ENCODE data around the gene DNAJC8. TPM values are rescaled to one million over a fixed set of nuclear protein-coding genes. Genes with fewer than 3 reads are reported as not detected.

The DNAJC8 gene
- total RNA-seq, 1 donor: 60.1 TPM

- DNase-seq (ENCODE audit: insufficient read length, low spot score, missing footprints): no peak
- Histone ChIP-seq H3K4me2 (ENCODE audit: insufficient read depth, low read length) (no peak overlapping the region), H3K4me1 (ENCODE audit: insufficient read depth, low read length) (no peaks in the 10 kb centered on the region), H3K27me3 (ENCODE audit: insufficient read depth, low read length) (no peaks in the 10 kb centered on the region), H3K36me3 (ENCODE audit: insufficient read depth, low read length) (peaks cover 49% of the 10 kb centered on the region), H3K79me2 (ENCODE audit: insufficient read depth, low read length) (peaks cover 6% of the 10 kb centered on the region), H3K9me3 (ENCODE audit: low read depth, low read length) (no peaks in the 10 kb centered on the region), H2AFZ (ENCODE audit: low read length) (no peak overlapping the region), H3K4me3 (ENCODE audit: insufficient read depth, low read length) (no peak overlapping the region), H3K27ac (ENCODE audit: low read depth, low read length) (no peak overlapping the region), H4K20me1 (ENCODE audit: insufficient read depth, low read length) (no peaks in the 10 kb centered on the region)
- TF ChIP-seq CTCF (IDR thresholded peaks at IDR 0.05; ENCODE audit: extremely low read depth, low read depth, low read length): no peak
These were observed 23.1 kb downstream of the DNAJC8 start for GRCh38 chr1:28209700-28210099.

GRCh38 chr1:28208818-28209441, 23.9 kb downstream of the DNAJC8 start:
- Histone ChIP-seq H3K9me3 (ENCODE audit: low read depth, low read length) (no peaks in the 10 kb centered on the region), H3K27me3 (ENCODE audit: insufficient read depth, low read length) (no peaks in the 10 kb centered on the region), H3K27ac (ENCODE audit: low read depth, low read length) (no peak overlapping the region), H2AFZ (ENCODE audit: low read length) (no peak overlapping the region), H3K79me2 (ENCODE audit: insufficient read depth, low read length) (peaks cover 6% of the 10 kb centered on the region), H4K20me1 (ENCODE audit: insufficient read depth, low read length) (no peaks in the 10 kb centered on the region), H3K4me1 (ENCODE audit: insufficient read depth, low read length) (no peaks in the 10 kb centered on the region), H3K4me2 (ENCODE audit: insufficient read depth, low read length) (no peak overlapping the region), H3K4me3 (ENCODE audit: insufficient read depth, low read length) (no peak overlapping the region), H3K36me3 (ENCODE audit: insufficient read depth, low read length) (peaks cover 49% of the 10 kb centered on the region)
- DNase-seq (ENCODE audit: insufficient read length, low spot score, missing footprints): peak; percentile 85
- TF ChIP-seq CTCF (IDR thresholded peaks at IDR 0.05; ENCODE audit: extremely low read depth, low read depth, low read length): peak; percentile 79

GRCh38 chr1:28205243-28205642, 27.6 kb downstream of the DNAJC8 start:
- Histone ChIP-seq H3K4me1 (ENCODE audit: insufficient read depth, low read length) (no peaks in the 10 kb centered on the region), H3K4me3 (ENCODE audit: insufficient read depth, low read length) (no peak overlapping the region), H3K9me3 (ENCODE audit: low read depth, low read length) (no peaks in the 10 kb centered on the region), H3K36me3 (ENCODE audit: insufficient read depth, low read length) (peaks cover 61% of the 10 kb centered on the region), H3K27ac (ENCODE audit: low read depth, low read length) (no peak overlapping the region), H3K27me3 (ENCODE audit: insufficient read depth, low read length) (no peaks in the 10 kb centered on the region), H3K79me2 (ENCODE audit: insufficient read depth, low read length) (peaks cover 2% of the 10 kb centered on the region), H4K20me1 (ENCODE audit: insufficient read depth, low read length) (no peaks in the 10 kb centered on the region), H2AFZ (ENCODE audit: low read length) (no peak overlapping the region), H3K4me2 (ENCODE audit: insufficient read depth, low read length) (no peak overlapping the region)
- no peak for DNase-seq (ENCODE audit: insufficient read length, low spot score, missing footprints)
- no peak for TF ChIP-seq CTCF (IDR thresholded peaks at IDR 0.05; ENCODE audit: extremely low read depth, low read depth, low read length)

GRCh38 chr1:28200234-28200873, 32.5 kb downstream of the DNAJC8 start:
- Histone ChIP-seq H3K27me3 (ENCODE audit: insufficient read depth, low read length) (no peaks in the 10 kb centered on the region), H3K4me2 (ENCODE audit: insufficient read depth, low read length) (no peak overlapping the region), H3K27ac (ENCODE audit: low read depth, low read length) (no peak overlapping the region), H3K9me3 (ENCODE audit: low read depth, low read length) (no peaks in the 10 kb centered on the region), H3K4me1 (ENCODE audit: insufficient read depth, low read length) (no peaks in the 10 kb centered on the region), H3K36me3 (ENCODE audit: insufficient read depth, low read length) (peaks cover 51% of the 10 kb centered on the region), H3K79me2 (ENCODE audit: insufficient read depth, low read length) (no peaks in the 10 kb centered on the region), H4K20me1 (ENCODE audit: insufficient read depth, low read length) (no peaks in the 10 kb centered on the region), H3K4me3 (ENCODE audit: insufficient read depth, low read length) (no peak overlapping the region), H2AFZ (ENCODE audit: low read length) (no peak overlapping the region)
- no peak for DNase-seq (ENCODE audit: insufficient read length, low spot score, missing footprints)
- TF ChIP-seq CTCF (IDR thresholded peaks at IDR 0.05; ENCODE audit: extremely low read depth, low read depth, low read length): no peak
